Thymus (tissue), 11 donors: ENCODE data around the gene BRWD1. TPM values are rescaled to one million over a fixed set of nuclear protein-coding genes. Genes with fewer than 3 reads are reported as not detected.

ENCODE experiments used
- DNase-seq, 9 donors: peaks; one replicate each; pipeline ENCODE4 v3.0.0-alpha.2; 2013; ENCODE audit warnings: low spot score in 9 of 9, low read depth in 6 of 9, missing footprints in 1 of 9
- H3K27ac ChIP-seq, 2 donors: one replicate each; pipeline ENCODE4 v1.5.1; 2013; ENCODE audit warnings: control low read depth in 1 of 2, low read depth in 1 of 2, low read length in 1 of 2, mild to moderate bottlenecking in 1 of 2, moderate library complexity in 1 of 2
- H3K27me3 ChIP-seq, 2 donors: one replicate each; pipeline ENCODE4 v1.5.1; 2013; ENCODE audit warnings: low read length in 1 of 2; ENCODE audit not compliant: control insufficient read depth in 2 of 2, insufficient read depth in 1 of 2
- H3K36me3 ChIP-seq, 2 donors: one replicate each; pipeline ENCODE4 v1.5.1; 2013; ENCODE audit warnings: low read length in 1 of 2, mild to moderate bottlenecking in 1 of 2, moderate library complexity in 1 of 2; ENCODE audit not compliant: control insufficient read depth in 2 of 2, insufficient read depth in 2 of 2
- H3K4me1 ChIP-seq, 2 donors: one replicate each; pipeline ENCODE4 v1.5.1; 2013; ENCODE audit warnings: low read length in 2 of 2; ENCODE audit not compliant: control insufficient read depth in 2 of 2, insufficient read depth in 2 of 2
- H3K4me3 ChIP-seq, 2 donors: one replicate each; pipeline ENCODE4 v1.5.1; 2013; ENCODE audit warnings: low read length in 2 of 2, control low read depth in 1 of 2, mild to moderate bottlenecking in 1 of 2
- H3K9me3 ChIP-seq, 2 donors: one replicate each; pipeline ENCODE4 v1.5.1; 2013; ENCODE audit warnings: low read length in 1 of 2, mild to moderate bottlenecking in 1 of 2; ENCODE audit not compliant: control insufficient read depth in 2 of 2, insufficient read depth in 1 of 2
- WGBS: extraction: QIAGEN DNeasy Blood & Tissue Kit; methylation state at CpG from one replicate; pipeline ENCODE4 v1.1.7; 2013; 5-methylcytosine and 5-hydroxymethylcytosine counted together
- polyA plus RNA-seq: library from polyadenylated mRNA; stranded (reverse); fragments of 200-250 nt; gene quantifications from one replicate; pipeline ENCODE4 v1.2.3, GENCODE V29; 2013
- total RNA-seq: library from RNA; stranded (reverse); fragments of 120-200 nt; gene quantifications from one replicate; pipeline ENCODE4 v1.2.4, GENCODE V29; 2013
- donor health status: healthy.

Gene BRWD1
- total and polyA plus RNA-seq, 2 donors: 25.1 to 35.1 TPM

DNA sequence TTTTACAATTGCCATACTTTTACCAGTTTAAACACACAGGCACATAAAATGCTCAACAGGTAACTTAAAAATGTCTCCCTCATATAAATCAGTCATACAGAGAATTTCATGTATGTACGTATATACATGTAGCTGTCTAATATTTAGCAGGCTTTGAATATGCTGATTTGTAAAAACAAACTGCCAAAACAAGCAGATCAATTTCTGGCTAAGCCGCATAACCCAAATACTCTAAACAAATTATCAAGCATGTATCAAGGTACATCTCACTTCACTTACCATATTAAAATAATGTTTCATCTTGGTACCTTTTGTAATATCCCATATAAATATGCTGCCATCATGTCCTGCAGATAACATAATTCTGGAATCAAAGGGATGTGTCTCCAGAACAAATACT, 43.8 kb downstream of the BRWD1 start:
- WGBS: 96% methylated on average over 2 of the region's 2 CpGs
- Histone ChIP-seq H3K27ac (no peak overlapping the region), H3K27me3 (no peaks in the 10 kb centered on the region), H3K36me3 (peaks cover 25 to 52% of the 10 kb centered on the region in 2 donors), H3K4me3 (no peak overlapping the region), H3K9me3 (no peaks in the 10 kb centered on the region), H3K4me1 (no peaks in the 10 kb centered on the region)
- DNase-seq: no peak

DNA sequence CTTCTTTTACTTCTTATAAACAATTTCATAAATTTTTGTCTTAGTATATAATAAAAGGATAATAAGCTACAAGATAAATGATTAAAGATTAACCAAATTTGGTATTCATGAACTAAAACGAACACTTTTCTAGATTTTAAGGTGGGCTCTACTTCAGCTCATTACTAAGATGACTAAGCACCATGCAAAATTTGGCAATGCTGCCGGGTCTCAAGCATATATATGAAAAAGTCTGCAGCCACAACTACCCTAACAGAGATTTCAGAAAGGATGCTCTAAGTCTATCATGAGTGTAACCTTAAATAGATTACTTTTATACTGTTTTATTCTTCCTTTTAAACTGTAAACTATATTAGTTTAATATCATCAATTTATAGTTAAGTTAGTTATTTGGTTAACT, 47.8 kb downstream of the BRWD1 start:
- DNase-seq: no peak
- H3K27ac ChIP-seq: no peak overlapping the region
- 40% methylated on average over 2 of the region's 2 CpGs for WGBS
- no peaks in the 10 kb centered on the region for H3K9me3 ChIP-seq
- no peaks in the 10 kb centered on the region for H3K4me1 ChIP-seq
- no peak overlapping the region for H3K4me3 ChIP-seq
- peaks cover 32 to 69% of the 10 kb centered on the region in 2 donors for H3K36me3 ChIP-seq
- no peaks in the 10 kb centered on the region for H3K27me3 ChIP-seq

DNA sequence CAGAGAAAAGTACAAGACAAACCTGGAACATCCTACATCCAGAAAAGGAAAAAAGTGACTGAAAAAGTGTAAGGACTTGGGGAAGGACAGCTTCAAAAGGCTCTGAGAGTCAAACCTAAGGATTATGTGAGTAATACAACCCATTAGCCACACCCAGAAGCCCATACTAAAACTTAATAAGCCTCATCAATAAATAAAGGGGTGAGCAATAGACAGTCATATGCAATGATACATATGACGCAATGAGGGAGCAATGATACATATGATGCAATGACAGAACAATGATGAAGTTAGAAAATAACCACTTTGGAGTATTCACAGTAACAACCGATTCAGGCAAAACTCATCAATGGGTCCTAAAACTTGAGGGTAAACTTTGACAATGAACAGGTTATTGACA, 50.1 kb downstream of the BRWD1 start:
- no peak for DNase-seq
- no peaks in the 10 kb centered on the region for H3K9me3 ChIP-seq
- H3K4me3 ChIP-seq: no peak overlapping the region
- H3K36me3 ChIP-seq: peaks cover 37 to 69% of the 10 kb centered on the region in 2 donors
- H3K4me1 ChIP-seq: no peaks in the 10 kb centered on the region
- 99% methylated on average over 2 of the region's 2 CpGs for WGBS
- no peaks in the 10 kb centered on the region for H3K27me3 ChIP-seq
- no peak overlapping the region for H3K27ac ChIP-seq

DNA sequence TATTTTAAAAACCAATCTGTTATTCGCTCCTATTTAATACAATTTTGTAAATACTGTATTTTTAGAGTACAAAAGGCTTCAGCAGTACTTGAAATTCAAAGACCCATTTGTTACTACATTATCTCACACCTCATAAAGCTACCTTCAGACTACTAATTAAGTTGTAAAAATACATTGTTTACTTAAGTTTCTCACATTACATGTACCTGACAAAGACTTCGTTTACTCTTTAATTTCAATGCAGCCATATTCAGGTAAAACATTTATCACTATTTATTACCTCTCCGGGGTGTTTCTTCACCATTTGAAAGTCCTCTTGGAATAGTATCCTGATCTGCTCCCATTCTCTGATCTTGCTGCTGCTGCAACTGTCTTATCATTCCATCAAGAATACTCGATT, 55.2 kb downstream of the BRWD1 start:
- no peak overlapping the region for H3K4me3 ChIP-seq
- H3K9me3 ChIP-seq: no peaks in the 10 kb centered on the region
- DNase-seq: no peak
- peaks cover 35 to 57% of the 10 kb centered on the region in 2 donors for H3K36me3 ChIP-seq
- no peaks in the 10 kb centered on the region for H3K27me3 ChIP-seq
- H3K27ac ChIP-seq: no peak overlapping the region
- WGBS: 97% methylated on average over 4 of the region's 4 CpGs
- H3K4me1 ChIP-seq: no peaks in the 10 kb centered on the region

DNA sequence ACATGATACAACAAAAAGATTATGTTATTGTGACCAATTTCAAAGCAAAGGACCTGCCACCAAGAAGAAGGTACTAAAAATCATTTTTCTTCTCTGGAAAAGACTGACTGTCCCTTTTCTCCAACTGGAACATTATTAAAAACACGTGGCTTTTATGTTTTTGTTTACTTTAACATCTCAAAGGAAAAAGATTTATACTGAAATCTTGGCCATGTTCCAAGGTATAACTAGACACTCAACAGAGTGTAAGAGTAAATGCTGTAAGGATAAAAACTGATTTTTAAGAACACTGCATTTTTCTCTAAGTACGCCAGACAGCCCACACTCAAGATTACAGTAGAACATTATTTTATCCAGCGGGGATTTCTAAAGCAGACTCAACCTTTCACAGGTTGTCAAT, 62.1 kb downstream of the BRWD1 start:
- no peaks in the 10 kb centered on the region for H3K4me1 ChIP-seq
- no peak overlapping the region for H3K4me3 ChIP-seq
- no peaks in the 10 kb centered on the region for H3K27me3 ChIP-seq
- DNase-seq: no peak
- 97% methylated on average over 3 of the region's 3 CpGs for WGBS
- H3K9me3 ChIP-seq: no peaks in the 10 kb centered on the region
- peaks cover 22 to 53% of the 10 kb centered on the region in 2 donors for H3K36me3 ChIP-seq
- H3K27ac ChIP-seq: no peak overlapping the region

DNA sequence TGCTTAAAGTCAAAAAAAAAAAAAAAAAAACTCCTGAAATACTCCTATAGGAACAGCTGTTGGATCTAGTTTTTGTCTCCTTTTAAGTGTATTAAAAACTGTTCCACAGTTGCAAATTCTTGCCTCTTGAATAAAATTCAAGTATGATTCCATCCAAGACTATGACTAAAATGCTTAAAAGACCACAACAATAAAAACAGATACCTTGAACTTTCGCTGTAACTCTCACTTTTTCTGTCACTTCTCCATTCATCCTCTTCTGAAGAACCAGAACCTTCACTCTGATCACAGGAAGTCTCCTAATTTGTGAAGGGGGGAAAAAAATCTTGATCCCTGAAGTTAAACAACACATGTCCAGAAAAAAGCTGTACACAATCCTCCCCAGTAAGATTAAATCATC, 75.2 kb downstream of the BRWD1 start:
- 37% methylated on average over 1 of the region's 1 CpG for WGBS
- Histone ChIP-seq H3K9me3 (no peaks in the 10 kb centered on the region), H3K27me3 (no peaks in the 10 kb centered on the region), H3K27ac (no peak overlapping the region), H3K36me3 (peaks cover 23 to 46% of the 10 kb centered on the region in 2 donors), H3K4me3 (no peak overlapping the region), H3K4me1 (no peaks in the 10 kb centered on the region)
- no peak for DNase-seq

DNA sequence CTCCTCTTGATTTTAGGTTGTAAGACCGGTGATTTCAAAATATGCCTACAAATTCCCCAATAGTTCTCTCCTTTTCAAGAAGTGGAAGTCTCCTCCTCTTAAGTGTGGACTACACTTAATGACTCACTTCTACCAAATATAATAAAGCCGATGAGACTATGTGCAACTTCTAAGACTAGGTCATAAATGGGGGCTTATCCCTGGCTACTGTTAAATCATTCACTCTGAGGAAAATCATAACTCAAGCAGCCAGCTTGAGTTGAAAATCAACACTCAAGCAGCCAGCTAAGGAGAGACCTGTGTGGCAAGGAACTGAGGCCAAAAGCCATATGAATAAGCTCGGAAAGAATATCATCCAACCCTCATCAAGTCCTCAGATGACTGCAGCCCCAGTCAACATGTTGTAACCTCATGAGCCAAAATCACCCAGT, 80.6 kb downstream of the BRWD1 start:
- Histone ChIP-seq H3K36me3 (peaks cover 39 to 49% of the 10 kb centered on the region in 2 donors), H3K4me3 (no peak overlapping the region), H3K9me3 (no peaks in the 10 kb centered on the region), H3K4me1 (no peaks in the 10 kb centered on the region), H3K27ac (no peak overlapping the region), H3K27me3 (no peaks in the 10 kb centered on the region)
- DNase-seq: no peak
- over 99% methylated on average over 3 of the region's 3 CpGs for WGBS

DNA sequence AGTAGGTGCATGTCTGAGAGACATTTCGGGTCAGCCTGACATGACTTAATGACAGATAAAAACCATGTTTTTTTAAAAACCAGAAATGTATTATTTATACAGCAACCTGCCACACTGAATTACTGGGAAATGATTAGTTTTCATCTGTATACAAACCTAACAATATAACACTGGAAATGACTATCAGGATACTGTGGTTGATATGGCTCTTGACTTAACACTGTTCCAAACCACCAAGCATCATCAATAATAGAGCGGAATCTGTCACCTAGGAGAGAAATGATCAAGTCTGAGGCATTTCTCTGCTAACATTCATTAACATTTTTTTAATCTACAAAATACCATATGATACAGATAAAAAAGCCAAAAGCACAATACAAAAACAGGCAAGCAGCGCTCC, 88.5 kb downstream of the BRWD1 start:
- no peak for DNase-seq
- no peak overlapping the region for H3K4me3 ChIP-seq
- 99% methylated on average over 3 of the region's 3 CpGs for WGBS
- peaks cover 30 to 31% of the 10 kb centered on the region in 2 donors for H3K36me3 ChIP-seq
- no peaks in the 10 kb centered on the region for H3K27me3 ChIP-seq
- H3K9me3 ChIP-seq: no peaks in the 10 kb centered on the region
- H3K27ac ChIP-seq: no peak overlapping the region
- H3K4me1 ChIP-seq: no peaks in the 10 kb centered on the region

DNA sequence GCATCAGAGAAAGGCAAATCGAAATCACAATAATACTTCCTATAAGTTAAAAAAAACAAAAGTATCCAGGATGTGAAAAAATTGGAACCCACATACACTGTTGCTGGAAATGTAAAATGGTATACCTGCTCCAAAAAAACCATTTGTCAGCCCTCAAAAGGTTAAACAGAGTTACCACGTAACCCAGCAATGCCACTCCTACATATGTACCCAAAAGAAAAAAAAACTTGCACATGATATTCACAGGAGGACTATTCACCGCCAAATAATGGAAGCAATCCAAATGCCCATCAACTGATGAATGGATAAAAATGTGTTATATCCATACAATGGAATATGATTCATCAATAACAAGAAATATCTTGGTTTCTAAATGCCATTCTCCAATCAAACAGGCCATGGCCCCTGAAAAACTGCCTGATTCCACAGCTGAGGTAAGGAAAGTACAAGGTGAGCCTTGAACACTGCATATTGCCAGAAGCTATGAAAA, 91.4 kb downstream of the BRWD1 start:
- Histone ChIP-seq H3K4me1 (no peaks in the 10 kb centered on the region), H3K4me3 (no peak overlapping the region), H3K27me3 (no peaks in the 10 kb centered on the region), H3K9me3 (no peaks in the 10 kb centered on the region), H3K27ac (no peak overlapping the region), H3K36me3 (peaks cover 24 to 31% of the 10 kb centered on the region in 2 donors)
- no peak for DNase-seq
- WGBS: 97% methylated on average over 3 of the region's 3 CpGs
